Measurements from ENCODE around the gene CNIH2.

The CNIH2 gene

DNA sequence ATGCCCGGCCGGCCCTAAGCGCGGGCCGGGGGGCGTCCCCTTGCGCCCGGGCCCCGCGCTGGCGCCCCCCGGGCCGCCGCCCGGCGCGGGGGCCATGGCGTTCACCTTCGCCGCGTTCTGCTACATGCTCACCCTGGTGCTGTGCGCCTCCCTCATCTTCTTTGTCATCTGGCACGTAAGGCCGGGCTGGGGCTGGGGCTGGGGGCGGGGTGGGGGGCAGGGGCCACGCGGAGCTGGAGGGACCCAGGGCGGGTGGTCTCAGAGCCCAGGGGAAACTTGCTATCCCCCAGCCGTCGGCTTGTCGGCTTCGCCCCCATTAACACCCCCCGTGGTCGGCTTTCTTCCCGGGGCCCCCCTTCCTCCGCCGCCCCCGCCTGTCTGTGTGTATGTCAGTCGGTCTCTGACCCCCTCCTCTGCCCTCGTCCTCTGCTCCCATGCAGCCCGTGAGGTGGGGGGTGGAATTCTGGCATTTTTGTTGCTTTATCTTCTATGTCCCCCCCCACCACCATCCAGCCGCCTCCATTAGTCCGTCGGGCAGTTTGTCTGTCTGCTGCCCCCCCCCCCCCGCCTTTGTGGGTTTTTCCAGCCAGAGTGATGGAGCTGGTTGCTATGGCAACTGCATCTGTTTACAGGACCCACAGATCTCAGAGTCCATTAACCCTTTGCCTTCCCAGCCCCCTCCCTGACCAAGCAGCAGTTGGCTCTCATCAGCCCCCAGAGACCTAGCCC, 552 bp downstream of the CNIH2 start:
- DNase-seq, result no peak

DNA sequence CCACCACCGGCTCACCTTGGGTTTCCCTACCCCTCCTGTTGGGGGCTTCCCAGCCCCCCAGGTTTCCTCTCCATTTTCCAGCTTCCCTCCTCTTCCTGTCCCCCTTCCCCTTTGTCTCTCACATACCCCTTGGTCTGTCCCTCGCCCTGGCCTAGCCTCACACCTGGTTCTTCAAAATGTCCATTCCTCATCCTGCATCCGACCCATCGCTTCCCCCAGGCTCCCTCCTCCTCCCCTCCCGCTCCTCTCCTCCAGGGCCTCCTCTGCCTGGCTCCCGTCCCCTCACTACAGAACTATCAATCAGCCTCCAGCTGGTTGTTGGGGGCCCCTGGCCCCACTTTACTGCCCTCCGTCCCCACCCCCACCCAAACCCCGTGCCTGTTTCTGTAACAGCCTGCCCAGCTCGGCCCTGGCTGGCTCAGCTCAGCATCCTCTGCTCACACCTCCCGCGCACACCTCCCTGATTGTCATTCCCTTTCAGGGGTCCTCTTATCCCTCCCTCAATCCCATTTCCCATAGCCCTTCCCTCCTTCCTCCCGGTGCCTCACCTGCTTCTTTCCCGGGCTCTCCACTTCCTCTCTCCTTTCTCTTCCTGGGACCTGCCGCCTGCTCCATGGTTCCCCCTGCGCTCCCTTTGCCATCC, 1.2 kb downstream of the CNIH2 start:
- no peak for DNase-seq

DNA sequence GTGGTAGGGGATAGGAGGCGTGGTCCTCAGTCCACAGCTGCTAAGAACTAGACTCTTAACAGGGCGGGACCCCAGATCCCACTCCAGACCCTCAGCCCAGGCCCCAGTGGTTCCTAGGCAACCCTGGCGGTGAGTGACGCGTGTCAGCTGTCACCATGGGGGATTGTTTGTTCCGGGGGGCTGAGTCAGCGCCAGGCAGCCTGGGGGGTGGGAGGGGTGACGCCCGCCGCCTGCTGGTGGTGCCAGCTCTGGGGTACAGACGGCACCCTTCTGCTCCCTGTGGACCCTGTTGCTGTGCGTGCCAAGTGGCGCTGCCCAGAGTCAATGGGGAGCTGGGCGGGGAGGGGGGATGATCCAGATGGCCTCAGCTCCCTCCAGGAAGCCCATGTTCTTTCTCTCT, 2.5 kb downstream of the CNIH2 start:
- DNase-seq, result no peak

DNA sequence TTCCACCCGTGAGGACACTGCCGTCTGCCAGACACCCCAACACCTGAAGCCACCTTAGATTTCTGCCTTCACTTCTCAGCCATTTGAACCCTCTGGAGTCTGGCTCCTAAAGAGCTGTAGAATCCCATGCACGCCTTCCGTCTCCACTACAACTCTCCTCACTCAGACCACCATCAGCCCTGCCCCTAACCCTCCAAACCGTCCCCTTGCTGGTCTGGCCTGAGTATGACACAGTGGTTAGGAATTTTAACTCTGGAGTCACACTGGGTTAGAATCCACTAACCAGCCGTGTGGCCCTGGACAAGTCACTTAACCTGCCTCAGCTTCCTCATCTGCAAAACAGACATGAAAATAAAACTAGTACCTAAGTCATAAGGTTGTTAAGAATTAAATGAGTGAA, 3.0 kb downstream of the CNIH2 start:
- no peak for DNase-seq

DNA sequence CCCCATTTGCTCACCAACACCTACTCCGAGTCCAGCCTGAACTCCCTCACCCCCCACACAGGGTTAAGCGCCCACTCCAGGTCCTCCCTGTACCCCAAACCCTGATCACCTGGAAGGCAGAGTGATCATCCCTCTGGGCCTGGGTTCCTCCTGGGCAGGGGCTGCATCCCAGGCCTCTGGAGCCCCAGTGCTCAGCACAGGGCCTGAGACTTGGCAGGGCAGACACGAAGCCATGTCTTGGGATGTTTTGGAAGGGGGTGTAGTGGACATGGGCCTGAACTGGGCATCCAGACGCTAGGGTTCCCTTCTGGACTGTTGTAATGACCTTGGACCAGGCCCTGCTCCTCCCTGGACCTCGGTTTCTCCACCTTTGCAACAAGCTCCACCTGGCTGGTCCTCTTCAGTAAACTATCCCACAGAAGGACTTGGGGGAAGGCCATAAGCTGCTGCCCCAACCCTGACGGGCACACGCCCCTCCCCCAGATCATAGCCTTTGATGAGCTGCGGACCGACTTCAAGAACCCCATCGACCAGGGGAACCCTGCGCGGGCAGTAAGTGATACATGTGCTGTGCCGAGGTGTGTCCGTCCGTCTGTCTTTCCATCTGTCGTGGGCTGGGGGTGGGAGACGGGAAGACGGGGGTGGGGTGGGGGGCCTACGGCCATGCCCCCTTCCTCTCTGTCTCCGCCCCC, 3.9 kb downstream of the CNIH2 start:
- no peak for DNase-seq

DNA sequence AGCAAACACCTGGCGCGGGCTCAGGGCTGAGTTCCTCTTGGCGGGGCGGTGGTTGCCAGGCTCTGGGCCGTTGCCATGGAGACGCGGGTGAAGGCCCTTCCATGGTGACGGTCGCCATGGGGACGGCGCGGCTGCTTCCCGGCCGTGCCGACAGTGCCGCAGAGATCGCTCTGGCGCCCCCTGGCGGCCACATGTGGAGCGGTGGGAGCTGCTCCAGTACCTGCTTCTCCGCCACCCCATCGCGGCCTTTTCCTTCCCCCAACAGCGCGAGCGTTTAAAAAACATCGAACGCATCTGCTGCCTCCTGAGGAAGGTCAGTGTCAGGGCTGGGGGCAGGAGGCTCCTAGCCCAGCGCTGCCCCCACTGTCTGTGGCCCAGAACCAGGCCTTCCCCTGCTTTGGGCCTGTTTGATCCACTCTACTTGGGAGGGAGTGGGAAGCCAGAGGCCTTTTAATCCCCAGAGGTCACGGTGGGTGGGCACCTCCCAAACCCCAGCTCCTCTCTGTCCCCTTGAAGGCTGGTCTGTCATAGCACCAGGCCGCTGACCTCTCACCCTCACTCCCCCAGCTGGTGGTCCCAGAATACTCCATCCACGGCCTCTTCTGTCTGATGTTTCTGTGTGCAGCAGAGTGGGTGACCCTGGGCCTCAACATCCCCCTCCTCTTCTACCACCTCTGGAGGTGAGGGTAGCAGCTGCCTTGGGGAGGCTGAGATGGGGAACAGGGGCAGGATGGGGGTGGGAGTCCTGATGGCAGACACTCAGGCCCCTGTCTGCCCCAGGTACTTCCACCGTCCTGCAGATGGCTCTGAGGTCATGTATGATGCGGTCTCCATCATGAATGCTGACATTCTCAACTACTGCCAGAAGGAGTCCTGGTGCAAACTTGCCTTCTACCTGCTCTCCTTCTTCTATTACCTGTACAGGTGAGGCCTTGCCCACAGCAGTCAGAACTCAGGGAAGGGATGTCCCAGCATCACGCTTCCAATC, 4.8 kb downstream of the CNIH2 start:
- DNase-seq, result peak; percentile 100

DNA sequence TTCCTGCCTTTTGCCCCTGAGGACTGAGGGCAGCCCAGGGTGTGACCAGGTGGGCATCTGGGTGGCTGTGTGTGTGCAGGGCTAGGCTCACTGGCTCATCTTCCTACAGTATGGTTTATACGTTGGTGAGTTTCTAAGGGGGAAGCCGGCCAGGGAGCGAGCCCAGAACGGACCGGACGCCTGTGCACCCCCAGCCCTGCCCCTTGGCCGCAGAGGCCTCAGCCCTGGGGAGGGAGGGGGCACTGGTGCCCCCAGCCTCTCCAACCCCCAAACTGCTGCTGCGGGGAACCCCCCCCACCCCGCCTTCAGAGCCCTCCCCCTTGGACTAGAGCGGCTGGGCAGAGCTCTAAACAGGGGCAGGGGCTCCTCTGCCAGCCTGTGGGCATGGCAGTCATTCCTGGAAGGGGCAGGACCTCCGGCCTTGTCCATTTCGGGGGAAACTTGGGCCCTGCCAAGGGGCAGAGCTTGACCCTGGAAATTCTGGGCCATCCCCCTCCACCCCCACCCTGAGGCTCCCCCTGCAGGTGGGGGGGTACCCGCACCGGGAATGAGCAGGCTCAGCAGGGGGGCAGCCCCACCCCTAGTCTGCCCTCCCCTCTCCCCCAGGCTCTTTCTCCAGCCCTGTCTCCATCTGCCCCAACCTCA, 5.6 kb downstream of the CNIH2 start:
- no peak for DNase-seq

DNA sequence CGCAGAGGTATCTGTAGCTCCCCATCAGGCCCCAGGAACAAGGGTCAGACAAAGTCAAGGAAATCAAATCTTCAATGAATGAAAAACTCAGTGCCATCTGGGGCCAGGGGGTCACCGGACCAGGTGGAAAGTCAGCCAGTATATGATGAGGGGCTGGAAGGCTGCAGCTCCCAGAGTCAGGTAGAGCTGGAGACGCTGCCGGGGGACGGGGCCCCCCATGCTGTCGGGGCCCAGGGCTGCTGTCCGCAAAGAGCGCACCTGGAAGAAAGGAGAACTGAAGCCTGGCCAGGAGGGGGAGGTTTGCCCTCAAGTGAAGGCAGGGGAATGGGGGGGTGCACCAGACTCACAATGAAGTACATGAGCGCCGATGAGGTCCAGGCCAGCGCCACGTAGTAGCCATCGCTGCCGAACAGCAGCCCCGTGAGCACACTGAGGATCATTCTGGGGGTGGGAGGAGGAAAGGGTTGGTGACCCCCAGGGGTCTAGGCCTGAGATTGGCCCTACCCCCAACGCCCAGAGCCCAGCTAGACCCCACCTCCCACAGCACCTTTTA, 6.6 kb downstream of the CNIH2 start:
- no peak for DNase-seq

DNA sequence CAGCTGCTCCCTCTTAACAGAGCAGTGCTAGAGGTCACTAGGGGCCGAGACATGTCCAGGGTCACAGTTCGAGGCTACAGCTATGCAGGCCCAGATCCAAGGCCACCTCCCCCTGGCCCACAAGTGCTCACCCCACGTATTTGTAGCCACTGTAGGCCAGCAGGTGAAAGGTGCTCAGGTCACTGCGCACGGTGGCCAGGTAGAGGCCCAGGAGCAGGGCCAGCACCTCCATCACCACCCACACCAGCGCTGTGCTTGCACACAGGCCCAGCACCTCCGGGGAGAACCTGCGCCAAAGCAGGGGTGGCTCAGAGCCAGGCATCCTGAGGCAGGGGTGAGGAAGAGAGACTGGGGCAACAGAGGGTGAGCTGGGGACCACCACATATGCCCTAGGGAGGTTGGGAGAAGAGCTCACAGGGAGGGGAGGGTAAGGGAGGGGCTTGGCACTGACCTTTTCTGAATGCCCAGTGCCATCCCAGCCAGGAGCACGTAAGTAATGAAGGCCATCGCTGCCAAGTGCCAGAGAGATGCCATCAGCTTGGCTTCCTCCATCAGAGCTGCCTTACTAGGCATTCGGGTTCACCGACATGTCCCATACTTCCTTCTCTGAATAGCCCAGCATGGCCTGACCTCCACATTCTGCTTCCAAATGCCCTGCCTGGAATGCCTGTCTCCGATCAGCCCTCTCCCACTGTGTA, 7.4 kb downstream of the CNIH2 start:
- DNase-seq, result no peak

DNA sequence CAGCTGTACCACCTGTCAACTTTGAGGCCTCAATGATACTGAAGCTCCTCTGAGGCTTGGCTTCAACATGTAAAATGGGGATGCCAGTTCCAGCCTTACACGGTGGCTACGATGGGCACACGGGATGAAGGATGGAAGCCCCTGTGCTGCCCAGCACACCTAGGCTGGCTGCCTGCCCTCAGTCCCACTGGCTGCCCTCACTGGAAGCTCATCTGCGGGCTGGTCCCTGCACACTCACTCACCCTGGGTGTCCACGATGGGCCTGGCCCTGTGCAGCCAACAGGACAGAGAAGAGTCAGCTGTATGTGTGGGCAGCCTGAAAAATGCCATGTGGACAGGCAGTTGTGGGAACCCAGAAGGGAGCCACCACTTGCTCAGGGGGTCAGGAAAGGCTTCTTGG, 8.7 kb downstream of the CNIH2 start:
- DNase-seq, result no peak

DNA sequence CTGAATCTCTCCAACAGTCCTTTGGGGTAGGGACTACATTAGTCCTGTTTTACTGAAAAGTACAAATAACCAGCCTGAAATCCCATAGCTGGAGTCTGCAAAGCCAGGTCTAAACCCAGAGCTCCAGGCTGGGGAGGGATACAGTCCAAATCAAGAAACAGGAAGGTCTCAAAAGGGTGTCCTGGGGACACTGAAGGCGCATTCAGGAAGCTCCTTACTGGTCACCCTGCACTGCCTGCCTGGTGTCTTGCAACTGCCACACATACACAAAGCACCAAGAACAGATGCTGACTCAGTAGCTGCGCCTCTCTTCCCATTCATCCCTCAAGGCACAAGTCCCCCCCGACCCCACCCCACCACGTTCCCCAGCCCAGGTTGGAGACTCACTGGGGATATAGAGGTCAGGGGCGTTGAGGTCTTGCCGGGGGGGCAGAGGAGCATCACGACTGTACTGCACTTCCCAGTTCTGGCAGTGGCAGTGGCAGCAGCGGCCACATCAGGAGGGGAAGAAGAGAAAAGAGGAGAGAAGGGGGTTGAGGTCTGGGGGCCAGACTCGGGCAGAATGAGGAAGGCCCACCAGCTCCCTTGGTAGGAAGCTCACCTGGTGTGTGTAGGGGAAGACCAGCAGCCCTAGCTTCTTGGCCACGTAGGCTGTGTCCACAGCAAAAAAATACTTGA, 9.4 kb downstream of the CNIH2 start:
- no peak for DNase-seq

DNA sequence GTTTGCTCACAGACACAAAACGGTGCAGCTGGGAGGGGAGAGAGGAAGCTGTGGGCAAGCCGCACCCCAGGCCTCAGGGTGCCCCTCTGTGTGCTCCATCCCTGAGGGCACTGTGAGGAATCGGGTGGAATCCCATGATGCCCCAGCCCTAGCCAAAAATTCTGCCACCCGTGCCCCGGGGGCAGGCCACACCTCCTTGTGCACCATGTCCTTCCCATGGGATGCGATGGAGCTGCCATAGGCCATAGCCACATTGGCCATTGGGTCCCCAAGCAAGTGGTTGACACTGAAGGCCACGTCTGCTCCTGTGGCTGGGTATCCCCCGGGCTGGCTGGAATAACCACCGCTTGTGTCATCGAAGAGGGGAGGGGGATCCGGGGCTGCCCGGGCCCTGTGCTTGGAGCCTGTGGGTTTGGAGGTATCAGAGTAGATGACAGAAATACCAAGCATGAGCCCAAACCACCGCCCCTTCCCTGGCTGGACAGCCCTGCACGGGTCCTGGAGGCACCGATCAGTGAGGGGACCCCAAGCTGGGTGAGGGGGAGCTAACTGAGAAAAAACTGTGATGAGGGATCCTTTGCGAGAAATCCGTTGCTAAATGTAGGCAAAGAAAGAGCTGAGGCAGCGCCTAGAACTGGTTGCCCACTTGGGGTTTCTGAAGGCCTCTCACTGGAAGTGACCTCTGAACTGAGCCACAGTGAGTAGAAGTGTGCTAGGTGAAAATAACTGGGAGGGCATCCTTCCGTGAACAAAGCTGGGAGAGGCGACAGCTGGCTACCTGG, 10.1 kb downstream of the CNIH2 start:
- DNase-seq, result peak; percentile 41

DNA sequence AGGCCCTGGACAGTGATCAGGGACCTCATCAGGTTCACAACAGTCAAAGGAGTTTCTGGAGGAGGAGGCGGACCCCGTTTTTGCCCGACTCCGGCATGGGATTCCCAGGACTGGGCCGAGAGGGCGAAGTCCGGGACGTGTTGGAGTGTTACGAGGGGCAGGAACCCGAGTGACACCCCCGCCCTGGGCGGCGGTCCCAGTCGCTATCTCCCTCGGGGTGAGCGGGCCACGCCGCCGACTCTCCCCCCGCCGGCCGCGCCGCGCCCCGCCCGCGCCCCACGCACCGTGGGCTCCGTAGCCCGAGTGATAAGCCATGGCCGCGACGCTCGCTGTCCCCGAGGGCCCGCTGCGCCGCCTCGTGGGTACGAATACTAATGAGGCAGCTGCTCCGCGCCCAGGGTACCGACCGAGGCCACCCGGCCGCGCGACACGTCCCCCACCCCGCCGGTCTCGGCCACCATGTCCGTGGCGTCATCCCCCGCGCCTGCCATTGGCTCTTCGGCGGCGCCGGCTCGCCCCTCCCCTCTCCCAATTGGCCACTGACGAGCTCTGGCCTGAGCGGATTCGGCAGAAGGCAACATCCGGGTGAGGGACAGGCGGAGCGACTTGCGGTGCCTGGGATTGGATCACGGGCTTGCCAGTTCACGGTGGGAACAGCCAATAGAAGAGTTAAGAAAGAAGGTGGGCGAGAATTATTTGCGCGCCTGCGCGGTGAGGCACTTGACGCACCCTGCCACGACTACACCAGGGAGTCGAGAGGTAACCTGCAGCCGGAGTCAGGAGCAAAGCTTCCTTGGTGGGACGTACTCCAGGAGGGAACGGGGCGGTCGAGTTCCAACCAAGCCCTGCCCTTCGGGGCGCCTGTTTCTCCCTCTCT, 10.9 kb downstream of the CNIH2 start, which contains the start of gene YIF1A:
Gene YIF1A, minus strand, starts transcription at position 473 of the 877 bp plus-strand sequence. Its CDS starts 158 bp downstream, at position 315.
- DNase-seq, result peak; percentile 100

DNA sequence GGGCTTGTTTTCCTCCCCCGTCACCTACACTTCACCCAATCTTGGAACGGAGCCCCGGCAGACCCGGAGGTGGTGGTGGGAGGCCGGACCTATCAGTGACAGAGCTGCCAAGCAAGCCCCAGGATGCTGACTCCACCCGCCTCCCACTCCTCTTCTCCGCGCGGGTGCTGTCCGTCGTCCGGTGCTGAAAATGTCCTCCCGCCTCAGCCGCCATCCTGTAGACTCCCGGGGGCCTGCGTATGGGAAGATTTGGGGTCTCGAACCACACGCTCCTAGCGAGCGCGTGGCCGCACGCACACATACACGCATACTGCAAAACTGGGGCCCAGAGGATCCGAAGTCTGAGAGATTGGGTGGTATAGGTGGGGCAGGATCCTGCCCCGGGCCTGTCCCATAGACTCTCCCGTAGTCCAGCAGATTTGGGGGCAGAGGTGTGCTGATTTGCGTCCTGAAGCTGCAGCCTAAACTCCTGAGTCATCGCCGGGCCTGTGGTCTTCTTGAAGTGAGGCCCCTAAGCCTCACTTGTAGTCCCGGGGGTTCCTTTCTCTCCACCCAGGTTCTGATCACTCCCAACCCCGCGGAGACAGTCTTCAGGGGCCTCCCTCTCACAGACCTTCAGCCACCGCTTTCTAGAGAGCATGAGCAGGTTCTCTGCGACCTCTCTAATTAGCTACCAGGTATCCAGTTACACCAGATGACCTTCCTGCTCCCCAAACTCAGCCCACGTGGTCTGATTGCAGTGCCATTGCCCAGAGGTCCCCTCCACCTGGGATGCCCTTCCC, 11.8 kb downstream of the CNIH2 start:
- DNase-seq, result peak; percentile 89

DNA sequence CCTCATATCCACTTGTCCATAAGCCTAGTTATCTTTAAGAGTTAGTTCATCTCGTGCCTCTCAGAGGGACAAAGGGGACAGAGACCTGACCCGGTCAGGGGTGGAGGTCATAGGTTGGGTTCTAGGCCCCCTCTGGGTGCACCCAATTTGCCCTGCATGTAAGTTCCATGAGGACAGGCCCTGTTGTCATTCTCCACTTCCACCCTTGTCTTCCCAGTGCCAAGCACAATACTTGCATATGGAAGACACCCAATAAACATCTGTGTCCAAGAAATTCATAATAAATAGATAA, 12.3 kb downstream of the CNIH2 start:
- no peak for DNase-seq

DNA sequence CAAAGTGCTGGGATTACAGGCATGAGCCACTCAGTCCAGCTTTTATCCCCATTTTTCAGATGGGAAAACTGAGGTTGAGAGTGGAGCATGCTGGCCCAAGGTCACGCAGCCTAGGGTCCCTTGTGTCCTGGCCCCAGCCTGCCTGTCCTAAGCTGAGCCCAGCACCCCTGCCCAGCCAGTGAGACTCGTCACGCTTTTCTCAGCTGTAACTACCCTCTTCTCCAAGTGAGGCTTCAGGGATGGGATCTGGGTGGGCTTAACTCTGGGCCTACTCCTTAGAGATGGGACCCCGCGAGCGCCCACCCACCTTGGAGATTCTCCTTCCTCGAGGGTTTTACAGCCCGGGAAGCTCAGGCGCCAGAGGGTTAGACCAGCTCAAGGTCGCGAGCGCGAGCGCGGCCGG, 13.3 kb downstream of the CNIH2 start:
- no peak for DNase-seq

DNA sequence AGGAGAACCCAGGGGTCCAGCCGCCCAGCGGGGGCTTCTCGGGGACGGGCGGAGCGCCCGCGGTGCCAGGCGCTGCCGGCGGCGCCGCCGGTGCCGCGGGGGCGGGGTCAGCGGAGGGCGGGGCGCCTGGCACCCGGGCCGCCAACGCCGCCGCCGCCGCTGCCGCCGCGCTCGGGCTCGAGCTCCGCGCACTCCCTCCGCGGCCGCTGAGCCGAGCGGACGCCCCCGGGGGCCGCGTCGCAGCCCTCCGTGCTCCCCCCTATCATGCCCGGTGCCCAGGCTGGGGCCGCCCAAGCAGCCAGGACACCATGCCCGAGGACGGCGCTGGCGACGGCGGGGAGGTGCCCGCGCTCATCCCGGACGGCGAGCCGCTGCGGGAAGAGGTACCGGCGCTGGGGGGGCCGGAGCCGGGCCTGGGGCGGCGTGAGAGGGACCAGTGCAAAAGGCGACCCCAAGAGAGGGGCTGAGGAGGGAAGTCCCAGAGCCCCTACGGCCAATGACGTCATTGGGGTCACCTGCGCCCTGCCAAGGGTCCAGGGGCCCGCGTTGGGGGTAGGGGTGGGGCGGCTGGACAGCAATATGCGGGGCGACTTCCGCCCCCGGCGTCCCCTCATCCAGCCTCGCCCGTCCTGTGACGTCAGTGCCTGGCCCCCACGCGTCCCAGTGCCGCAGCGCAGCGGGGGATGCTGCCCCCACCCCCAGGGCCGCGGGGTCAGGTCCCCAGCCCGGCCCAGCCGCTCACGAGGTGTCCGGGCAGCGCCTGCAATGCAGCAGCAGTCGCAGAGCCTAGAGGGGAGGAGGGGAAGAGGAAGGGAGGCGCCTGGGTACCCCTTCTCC, 13.9 kb downstream of the CNIH2 start, which contains the start of gene TMEM151A:
Gene TMEM151A, plus strand, starts transcription at position 189 of the 837 bp plus-strand sequence. Its CDS starts 120 bp downstream, at position 309.
- DNase-seq, result peak; percentile 56
